ENCODE results near the gene IRF7.

DNA sequence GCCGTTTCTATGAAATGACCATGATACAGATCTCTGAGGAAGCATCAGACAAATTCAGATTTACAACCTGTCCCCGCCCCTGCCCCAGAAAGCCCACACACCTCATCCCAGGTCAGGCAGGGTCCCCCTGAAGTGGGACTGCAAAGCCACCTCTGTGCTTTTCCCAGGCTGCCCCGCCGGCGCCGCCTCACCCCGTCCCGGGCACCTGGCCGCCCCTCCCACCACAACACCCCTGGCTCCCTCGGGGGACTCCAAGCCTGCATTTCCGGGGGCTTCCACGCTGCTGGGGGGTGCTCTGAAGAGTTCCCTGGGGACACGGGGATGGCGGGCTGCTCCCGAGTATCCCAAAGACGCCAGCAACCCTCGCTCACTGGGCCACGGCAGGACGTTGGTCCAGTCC lies 44.5 kb upstream of the IRF7 start:
- TF ChIP-seq, protein P1, sequence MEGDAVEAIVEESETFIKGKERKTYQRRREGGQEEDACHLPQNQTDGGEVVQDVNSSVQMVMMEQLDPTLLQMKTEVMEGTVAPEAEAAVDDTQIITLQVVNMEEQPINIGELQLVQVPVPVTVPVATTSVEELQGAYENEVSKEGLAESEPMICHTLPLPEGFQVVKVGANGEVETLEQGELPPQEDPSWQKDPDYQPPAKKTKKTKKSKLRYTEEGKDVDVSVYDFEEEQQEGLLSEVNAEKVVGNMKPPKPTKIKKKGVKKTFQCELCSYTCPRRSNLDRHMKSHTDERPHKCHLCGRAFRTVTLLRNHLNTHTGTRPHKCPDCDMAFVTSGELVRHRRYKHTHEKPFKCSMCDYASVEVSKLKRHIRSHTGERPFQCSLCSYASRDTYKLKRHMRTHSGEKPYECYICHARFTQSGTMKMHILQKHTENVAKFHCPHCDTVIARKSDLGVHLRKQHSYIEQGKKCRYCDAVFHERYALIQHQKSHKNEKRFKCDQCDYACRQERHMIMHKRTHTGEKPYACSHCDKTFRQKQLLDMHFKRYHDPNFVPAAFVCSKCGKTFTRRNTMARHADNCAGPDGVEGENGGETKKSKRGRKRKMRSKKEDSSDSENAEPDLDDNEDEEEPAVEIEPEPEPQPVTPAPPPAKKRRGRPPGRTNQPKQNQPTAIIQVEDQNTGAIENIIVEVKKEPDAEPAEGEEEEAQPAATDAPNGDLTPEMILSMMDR (conservative IDR thresholded peaks at IDR 0.05 in 1 of 2, IDR thresholded peaks at IDR 0.05 in 1 of 2; ENCODE audit: extremely low read depth in 1 of 2, insufficient read depth in 1 of 2, low read depth in 1 of 2, low read length in 2 of 2), result no peak
- no peak for TF ChIP-seq EZH2 (IDR thresholded peaks at IDR 0.05; ENCODE audit: borderline replicate concordance, low read length)

All from mammary epithelial cell (primary cell).